SH-SY5Y (cell line): ENCODE results near the gene HMCN2.

ENCODE experiments used
- GATA2 ChIP-seq: IDR thresholded peaks from 2 replicates; pipeline ENCODE4 v1.6.1; 2011; ENCODE audit warnings: mild to moderate bottlenecking, low read depth, low read length
- GATA3 ChIP-seq: IDR thresholded peaks from 2 replicates; pipeline ENCODE4 v1.6.1; 2011; ENCODE audit warnings: low read depth, mild to moderate bottlenecking, low read length, moderate library complexity

- TF ChIP-seq GATA3 (no peak), GATA2 (no peak)
These were observed 181.7 kb downstream of the HMCN2 start for GRCh38 chr9:130447193-130447816.
